ENCODE results near the gene OR52D1. TPM values are rescaled to one million over a fixed set of nuclear protein-coding genes. Genes with fewer than 3 reads are reported as not detected.

The OR52D1 gene
- total and polyA plus RNA-seq, 2 of the 8 experiments (the other 6 are each of a cell fraction or from before 2014, with no cell fraction given), result not detected

- no peak for TF ChIP-seq ASH2L (IDR thresholded peaks at IDR 0.05; ENCODE audit: low read length)
- no peak for TF ChIP-seq CEBPB (IDR thresholded peaks at IDR 0.05; ENCODE audit: low read depth, low read length)
- TF ChIP-seq FOSL1 (IDR thresholded peaks at IDR 0.05; ENCODE audit: insufficient read depth, low read depth, low read length), result no peak
- TF ChIP-seq KDM5A (IDR thresholded peaks at IDR 0.05; ENCODE audit: low read length), result no peak
- no peak for TF ChIP-seq SUZ12 (IDR thresholded peaks at IDR 0.05; ENCODE audit: low read length)
- TF ChIP-seq HDAC2 (IDR thresholded peaks at IDR 0.05; ENCODE audit: borderline replicate concordance in 1 of 2, low read depth in 2 of 2, low read length in 2 of 2), result no peak
These were observed 27.4 kb upstream of the OR52D1 start (continued) for GRCh38 chr11:5460983-5461621.
